Neural cell (in vitro differentiated cells): ENCODE results near the gene MISP. TPM values are rescaled to one million over a fixed set of nuclear protein-coding genes. Genes with fewer than 3 reads are reported as not detected.

Experiments used
- H2AFZ ChIP-seq: fragments of 200-600, 300-800 bp; sonication (generic), shearing (Covaris generic); 2 replicates; pipeline ENCODE4 v1.6.0; 2014; ENCODE audit warnings: low read depth, mild to moderate bottlenecking, antibody characterized with exemption, low read length, moderate library complexity
- H3F3A ChIP-seq: fragments of 200-600 bp; shearing (Covaris generic); 2 replicates; pipeline ENCODE4 v1.6.1; 2016; ENCODE audit warnings: mild to moderate bottlenecking, moderate library complexity, mixed read lengths, antibody characterized with exemption, low read length; ENCODE audit not compliant: insufficient read depth, poor library complexity, severe bottlenecking
- H3K27ac ChIP-seq: fragments of 200-600, 300-800 bp; sonication (generic), shearing (Covaris generic); 2 replicates; pipeline ENCODE4 v1.5.1; 2014; ENCODE audit warnings: mild to moderate bottlenecking, low read length, moderate library complexity
- H3K27me3 ChIP-seq: fragments of 300-800, 200-600 bp; sonication (generic), shearing (Covaris generic); 2 replicates; pipeline ENCODE4 v1.6.0; 2014; ENCODE audit warnings: mild to moderate bottlenecking, low read depth, low read length, moderate library complexity; ENCODE audit not compliant: insufficient read depth
- H3K36me3 ChIP-seq: fragments of 300-800, 200-600 bp; sonication (generic), shearing (Covaris generic); 2 replicates; pipeline ENCODE4 v1.5.1; 2014; ENCODE audit warnings: mild to moderate bottlenecking, antibody characterized with exemption, low read length, moderate library complexity; ENCODE audit not compliant: insufficient read depth
- H3K4me2 ChIP-seq: fragments of 300-800, 200-600 bp; sonication (generic), shearing (Covaris generic); 2 replicates; pipeline ENCODE4 v1.6.0; 2014; ENCODE audit warnings: mild to moderate bottlenecking, low read length
- H3K4me3 ChIP-seq: fragments of 300-800, 200-600 bp; sonication (generic), shearing (Covaris generic); 2 replicates; pipeline ENCODE4 v1.5.1; 2014; ENCODE audit warnings: mild to moderate bottlenecking, low read length, moderate library complexity
- H3K79me2 ChIP-seq: fragments of 200-600 bp; shearing (Covaris generic); replicated peaks from 2 replicates; pipeline ENCODE4 v1.6.0; 2014; ENCODE audit warnings: mild to moderate bottlenecking, low read length, moderate library complexity; ENCODE audit not compliant: insufficient read depth
- H3K9ac ChIP-seq: fragments of 300-800, 200-600 bp; sonication (generic), shearing (Covaris generic); 2 replicates; pipeline ENCODE4 v1.6.1; 2016; ENCODE audit warnings: mild to moderate bottlenecking, low read length, mixed read lengths
- H3K9me2 ChIP-seq: fragments of 200-600 bp; shearing (Covaris generic); 2 replicates; pipeline ENCODE4 v1.6.1; 2016; ENCODE audit warnings: mild to moderate bottlenecking, low read length, mixed read lengths; ENCODE audit not compliant: insufficient read depth
- H3K9me3 ChIP-seq: fragments of 200-600, 300-800 bp; sonication (generic), shearing (Covaris generic); 2 replicates; pipeline ENCODE4 v1.6.1; 2016; ENCODE audit warnings: mild to moderate bottlenecking, mixed run types, low read length, moderate library complexity, mixed read lengths
- H4K20me1 ChIP-seq: fragments of 200-600 bp; shearing (Covaris generic); 2 replicates; pipeline ENCODE4 v1.6.1; 2016; ENCODE audit warnings: mild to moderate bottlenecking, mixed run types; ENCODE audit not compliant: insufficient read depth
- CTCF ChIP-seq: fragments of 450-650 bp; IDR thresholded peaks from 2 replicates; pipeline ENCODE4 v1.5.1; 2014; ENCODE audit warnings: antibody characterized with exemption, mild to moderate bottlenecking, moderate library complexity; ENCODE audit not compliant: poor library complexity, severe bottlenecking
- EP300 ChIP-seq: fragments of 450-650 bp; conservative IDR thresholded peaks from 2 replicates; pipeline ENCODE4 v1.6.1; 2014; ENCODE audit warnings: antibody characterized with exemption, mild to moderate bottlenecking, moderate library complexity; ENCODE audit not compliant: poor library complexity, severe bottlenecking
- EZH2 ChIP-seq: fragments of 200-600, 300-800 bp; shearing (Covaris generic), sonication (generic); IDR thresholded peaks from 2 replicates; pipeline ENCODE4 v1.6.1; 2014; ENCODE audit warnings: antibody characterized with exemption, low read length, borderline replicate concordance, mild to moderate bottlenecking; ENCODE audit not compliant: insufficient read depth, poor library complexity, severe bottlenecking
- MXI1 ChIP-seq: fragments of 450-650 bp; conservative IDR thresholded peaks from 2 replicates; pipeline ENCODE4 v1.6.1; 2014; ENCODE audit warnings: antibody characterized with exemption, mild to moderate bottlenecking; ENCODE audit not compliant: poor library complexity, severe bottlenecking
- POLR2AphosphoS5 ChIP-seq: IDR thresholded peaks from 2 replicates; pipeline ENCODE4 v1.6.1; 2012
- RAD21 ChIP-seq: fragments of 450-650 bp; conservative IDR thresholded peaks from 2 replicates; pipeline ENCODE4 v1.6.1; 2014; ENCODE audit warnings: antibody characterized with exemption, mild to moderate bottlenecking, moderate library complexity
- REST ChIP-seq: IDR thresholded peaks from 2 replicates; pipeline ENCODE4 v1.6.1; 2012; ENCODE audit warnings: borderline replicate concordance
- SMC3 ChIP-seq: fragments of 450-650 bp; conservative IDR thresholded peaks from 2 replicates; pipeline ENCODE4 v1.6.1; 2014; ENCODE audit warnings: antibody characterized with exemption, mild to moderate bottlenecking, moderate library complexity; ENCODE audit not compliant: poor library complexity
- TAF1 ChIP-seq: IDR thresholded peaks from 2 replicates; pipeline ENCODE4 v1.6.1; 2012; ENCODE audit warnings: low read depth
- polyA plus RNA-seq: library from polyadenylated mRNA; depleted of rRNA; stranded (reverse); fragments of >200 nt; gene quantifications from 2 replicates; pipeline ENCODE4 v1.2.3, GENCODE V29; 2014

MISP gene
- polyA plus RNA-seq, 1 donor from 2014 or later = 0.98 TPM

- H3K9ac ChIP-seq = no peak overlapping the region
- H2AFZ ChIP-seq = no peak overlapping the region
- no peaks in the 10 kb centered on the region for H3K27me3 ChIP-seq
- no peak overlapping the region for H3K27ac ChIP-seq
- H3K9me3 ChIP-seq = no peaks in the 10 kb centered on the region
- TF ChIP-seq RAD21 (no peak), EP300 (no peak), POLR2AphosphoS5 (peak; percentile 30)
- H3K79me2 ChIP-seq = no peaks in the 10 kb centered on the region
- H3K9me2 ChIP-seq = no peaks in the 10 kb centered on the region
- peaks cover 11% of the 10 kb centered on the region for H4K20me1 ChIP-seq
- H3F3A ChIP-seq = no peaks in the 10 kb centered on the region
- no peak overlapping the region for H3K4me3 ChIP-seq
- no peaks in the 10 kb centered on the region for H3K36me3 ChIP-seq
- no peak overlapping the region for H3K4me2 ChIP-seq
Observed at GRCh38 chr19:810883-811489, 60.1 kb downstream of the MISP start.

GRCh38 chr19:811506-812048 lies 60.7 kb downstream of the MISP start:
- no peaks in the 10 kb centered on the region for H3F3A ChIP-seq
- H3K9ac ChIP-seq = no peak overlapping the region
- H3K4me3 ChIP-seq = no peak overlapping the region
- H3K9me3 ChIP-seq = no peaks in the 10 kb centered on the region
- no peaks in the 10 kb centered on the region for H3K27me3 ChIP-seq
- H2AFZ ChIP-seq = no peak overlapping the region
- no peaks in the 10 kb centered on the region for H3K9me2 ChIP-seq
- H3K4me2 ChIP-seq = no peak overlapping the region
- H3K27ac ChIP-seq = no peak overlapping the region
- H3K79me2 ChIP-seq = no peaks in the 10 kb centered on the region
- H4K20me1 ChIP-seq = peaks cover 11% of the 10 kb centered on the region
- H3K36me3 ChIP-seq = no peaks in the 10 kb centered on the region
- TF ChIP-seq CTCF (no peak), REST (no peak), TAF1 (no peak), EP300 (no peak), EZH2 (no peak), RAD21 (no peak), MXI1 (no peak), SMC3 (no peak), POLR2AphosphoS5 (no peak)
